ENCODE results near the gene CCL15.
"Not testable (repeated sequence)": the region's sequence is repeated elsewhere in the genome, so short reads cannot be mapped to it uniquely, and the experiment has no call there.

The CCL15 gene

GRCh38 chr17:36016555-36016954, 15.2 kb upstream of the CCL15 start:
- Histone ChIP-seq H3K9me3 (ENCODE audit: control insufficient read depth in 1 of 2, low read length in 2 of 2) (no peaks in the 10 kb centered on the region), H3K4me1 (ENCODE audit: control insufficient read depth in 1 of 2, insufficient read depth in 2 of 2, low read length in 2 of 2) (no peaks in the 10 kb centered on the region), H3K27me3 (ENCODE audit: control insufficient read depth in 1 of 2, insufficient read depth in 2 of 2, low read length in 2 of 2) (no peaks in the 10 kb centered on the region)

GRCh38 chr17:36015895-36016294, 14.5 kb upstream of the CCL15 start:
- not testable (repeated sequence) for H3K27ac ChIP-seq (ENCODE audit: low read depth, low read length); H3K4me1 ChIP-seq (ENCODE audit: control insufficient read depth in 1 of 2, insufficient read depth in 2 of 2, low read length in 2 of 2); H3K27me3 ChIP-seq (ENCODE audit: control insufficient read depth in 1 of 2, insufficient read depth in 2 of 2, low read length in 2 of 2); H3K9ac ChIP-seq (ENCODE audit: low read depth in 1 of 2, low read length in 2 of 2); H3K36me3 ChIP-seq (ENCODE audit: control insufficient read depth in 1 of 2, insufficient read depth in 2 of 2, low read length in 2 of 2); H3K4me3 ChIP-seq (ENCODE audit: low read depth in 1 of 2, low read length in 2 of 2); H3K9me3 ChIP-seq (ENCODE audit: control insufficient read depth in 1 of 2, low read length in 2 of 2)

More at GRCh38 chr17:36016555-36016954, 15.2 kb upstream of the CCL15 start:
- no peak overlapping the region for H3K27ac ChIP-seq (ENCODE audit: low read depth, low read length)
- H3K36me3 ChIP-seq (ENCODE audit: control insufficient read depth in 1 of 2, insufficient read depth in 2 of 2, low read length in 2 of 2) = no peaks in the 10 kb centered on the region
- H3K4me3 ChIP-seq (ENCODE audit: low read depth in 1 of 2, low read length in 2 of 2) = no peak overlapping the region
- H3K9ac ChIP-seq (ENCODE audit: low read depth in 1 of 2, low read length in 2 of 2) = no peak overlapping the region

GRCh38 chr17:36014946-36015345, 13.6 kb upstream of the CCL15 start:
- Histone ChIP-seq H3K27me3 (ENCODE audit: control insufficient read depth in 1 of 2, insufficient read depth in 2 of 2, low read length in 2 of 2) (no peaks in the 10 kb centered on the region), H3K36me3 (ENCODE audit: control insufficient read depth in 1 of 2, insufficient read depth in 2 of 2, low read length in 2 of 2) (no peaks in the 10 kb centered on the region)

GRCh38 chr17:36011201-36011600, 9.8 kb upstream of the CCL15 start:
- no peak overlapping the region for H3K4me3 ChIP-seq (ENCODE audit: low read depth in 1 of 2, low read length in 2 of 2)
- no peaks in the 10 kb centered on the region for H3K36me3 ChIP-seq (ENCODE audit: control insufficient read depth in 1 of 2, insufficient read depth in 2 of 2, low read length in 2 of 2)
- no peak overlapping the region for H3K9ac ChIP-seq (ENCODE audit: low read depth in 1 of 2, low read length in 2 of 2)
- H3K27ac ChIP-seq (ENCODE audit: low read depth, low read length) = no peak overlapping the region
- no peaks in the 10 kb centered on the region for H3K27me3 ChIP-seq (ENCODE audit: control insufficient read depth in 1 of 2, insufficient read depth in 2 of 2, low read length in 2 of 2)
- peaks cover 0 to 7% of the 10 kb centered on the region in 2 donors for H3K4me1 ChIP-seq (ENCODE audit: control insufficient read depth in 1 of 2, insufficient read depth in 2 of 2, low read length in 2 of 2)
- H3K9me3 ChIP-seq (ENCODE audit: control insufficient read depth in 1 of 2, low read length in 2 of 2) = peaks cover 5 to 6% of the 10 kb centered on the region in 2 donors

More at GRCh38 chr17:36014946-36015345, 13.6 kb upstream of the CCL15 start:
- H3K27ac ChIP-seq (ENCODE audit: low read depth, low read length) = no peak overlapping the region
- no peaks in the 10 kb centered on the region for H3K4me1 ChIP-seq (ENCODE audit: control insufficient read depth in 1 of 2, insufficient read depth in 2 of 2, low read length in 2 of 2)
- no peaks in the 10 kb centered on the region for H3K9me3 ChIP-seq (ENCODE audit: control insufficient read depth in 1 of 2, low read length in 2 of 2)
- H3K4me3 ChIP-seq (ENCODE audit: low read depth in 1 of 2, low read length in 2 of 2) = no peak overlapping the region
- H3K9ac ChIP-seq (ENCODE audit: low read depth in 1 of 2, low read length in 2 of 2) = no peak overlapping the region

- no peak overlapping the region for H3K27ac ChIP-seq (ENCODE audit: low read depth, low read length)
Observed at GRCh38 chr17:36008998-36009665, 7.8 kb upstream of the CCL15 start.

GRCh38 chr17:36004594-36005108, 3.3 kb upstream of the CCL15 start:
- Histone ChIP-seq H3K27me3 (ENCODE audit: control insufficient read depth in 1 of 2, insufficient read depth in 2 of 2, low read length in 2 of 2) (no peaks in the 10 kb centered on the region), H3K9ac (ENCODE audit: low read depth in 1 of 2, low read length in 2 of 2) (no peak overlapping the region), H3K9me3 (ENCODE audit: control insufficient read depth in 1 of 2, low read length in 2 of 2) (peaks cover 5 to 6% of the 10 kb centered on the region in 2 donors), H3K36me3 (ENCODE audit: control insufficient read depth in 1 of 2, insufficient read depth in 2 of 2, low read length in 2 of 2) (no peaks in the 10 kb centered on the region), H3K4me1 (ENCODE audit: control insufficient read depth in 1 of 2, insufficient read depth in 2 of 2, low read length in 2 of 2) (peaks cover 14 to 29% of the 10 kb centered on the region in 2 donors), H3K4me3 (ENCODE audit: low read depth in 1 of 2, low read length in 2 of 2) (no peak overlapping the region), H3K27ac (ENCODE audit: low read depth, low read length) (no peak overlapping the region)

More at GRCh38 chr17:36008998-36009665, 7.8 kb upstream of the CCL15 start:
- Histone ChIP-seq H3K27me3 (ENCODE audit: control insufficient read depth in 1 of 2, insufficient read depth in 2 of 2, low read length in 2 of 2) (no peaks in the 10 kb centered on the region), H3K4me1 (ENCODE audit: control insufficient read depth in 1 of 2, insufficient read depth in 2 of 2, low read length in 2 of 2) (peaks cover 2 to 18% of the 10 kb centered on the region in 2 donors), H3K4me3 (ENCODE audit: low read depth in 1 of 2, low read length in 2 of 2) (no peak overlapping the region), H3K9me3 (ENCODE audit: control insufficient read depth in 1 of 2, low read length in 2 of 2) (peaks cover 5 to 6% of the 10 kb centered on the region in 2 donors), H3K9ac (ENCODE audit: low read depth in 1 of 2, low read length in 2 of 2) (no peak overlapping the region), H3K36me3 (ENCODE audit: control insufficient read depth in 1 of 2, insufficient read depth in 2 of 2, low read length in 2 of 2) (no peaks in the 10 kb centered on the region)

GRCh38 chr17:36002631-36003030, 1.3 kb upstream of the CCL15 start:
- Histone ChIP-seq H3K36me3 (ENCODE audit: control insufficient read depth in 1 of 2, insufficient read depth in 2 of 2, low read length in 2 of 2) (peaks cover 0 to 12% of the 10 kb centered on the region in 2 donors), H3K27me3 (ENCODE audit: control insufficient read depth in 1 of 2, insufficient read depth in 2 of 2, low read length in 2 of 2) (no peaks in the 10 kb centered on the region), H3K27ac (ENCODE audit: low read depth, low read length) (no peak overlapping the region), H3K4me1 (ENCODE audit: control insufficient read depth in 1 of 2, insufficient read depth in 2 of 2, low read length in 2 of 2) (peaks cover 14 to 29% of the 10 kb centered on the region in 2 donors), H3K9ac (ENCODE audit: low read depth in 1 of 2, low read length in 2 of 2) (no peak overlapping the region), H3K4me3 (ENCODE audit: low read depth in 1 of 2, low read length in 2 of 2) (no peak overlapping the region), H3K9me3 (ENCODE audit: control insufficient read depth in 1 of 2, low read length in 2 of 2) (no peaks in the 10 kb centered on the region)

- no peaks in the 10 kb centered on the region for H3K9me3 ChIP-seq (ENCODE audit: control insufficient read depth in 1 of 2, low read length in 2 of 2)
- no peaks in the 10 kb centered on the region for H3K27me3 ChIP-seq (ENCODE audit: control insufficient read depth in 1 of 2, insufficient read depth in 2 of 2, low read length in 2 of 2)
- peaks cover 0 to 12% of the 10 kb centered on the region in 2 donors for H3K36me3 ChIP-seq (ENCODE audit: control insufficient read depth in 1 of 2, insufficient read depth in 2 of 2, low read length in 2 of 2)
- H3K4me1 ChIP-seq (ENCODE audit: control insufficient read depth in 1 of 2, insufficient read depth in 2 of 2, low read length in 2 of 2) = peaks cover 14 to 23% of the 10 kb centered on the region in 2 donors
- peak overlapping the region; percentile 48 for H3K9ac ChIP-seq (ENCODE audit: low read depth in 1 of 2, low read length in 2 of 2)
- peak overlapping the region; percentile 71 for H3K27ac ChIP-seq (ENCODE audit: low read depth, low read length)
- peak overlapping the region; percentile 64 to 70 for H3K4me3 ChIP-seq (ENCODE audit: low read depth in 1 of 2, low read length in 2 of 2)
Observed at GRCh38 chr17:36001862-36002603, 680 bp upstream of the CCL15 start.

GRCh38 chr17:36000732-36001109, 632 bp downstream of the CCL15 start:
- no peaks in the 10 kb centered on the region for H3K27me3 ChIP-seq (ENCODE audit: control insufficient read depth in 1 of 2, insufficient read depth in 2 of 2, low read length in 2 of 2)
- H3K4me1 ChIP-seq (ENCODE audit: control insufficient read depth in 1 of 2, insufficient read depth in 2 of 2, low read length in 2 of 2) = peaks cover 14 to 22% of the 10 kb centered on the region in 2 donors
- H3K36me3 ChIP-seq (ENCODE audit: control insufficient read depth in 1 of 2, insufficient read depth in 2 of 2, low read length in 2 of 2) = peaks cover 0 to 12% of the 10 kb centered on the region in 2 donors
- H3K27ac ChIP-seq (ENCODE audit: low read depth, low read length) = peak overlapping the region; percentile 71
- H3K9me3 ChIP-seq (ENCODE audit: control insufficient read depth in 1 of 2, low read length in 2 of 2) = no peaks in the 10 kb centered on the region
- peak overlapping the region; percentile 64 to 70 for H3K4me3 ChIP-seq (ENCODE audit: low read depth in 1 of 2, low read length in 2 of 2)
- peak overlapping the region; percentile 34 to 48 for H3K9ac ChIP-seq (ENCODE audit: low read depth in 1 of 2, low read length in 2 of 2)

- Histone ChIP-seq H3K4me1 (ENCODE audit: control insufficient read depth in 1 of 2, insufficient read depth in 2 of 2, low read length in 2 of 2) (peaks cover 8 to 10% of the 10 kb centered on the region in 2 donors), H3K27ac (ENCODE audit: low read depth, low read length) (no peak overlapping the region), H3K4me3 (ENCODE audit: low read depth in 1 of 2, low read length in 2 of 2) (no peak overlapping the region), H3K36me3 (ENCODE audit: control insufficient read depth in 1 of 2, insufficient read depth in 2 of 2, low read length in 2 of 2) (peaks cover 0 to 15% of the 10 kb centered on the region in 2 donors), H3K27me3 (ENCODE audit: control insufficient read depth in 1 of 2, insufficient read depth in 2 of 2, low read length in 2 of 2) (no peaks in the 10 kb centered on the region), H3K9me3 (ENCODE audit: control insufficient read depth in 1 of 2, low read length in 2 of 2) (peaks cover 0 to 5% of the 10 kb centered on the region in 2 donors), H3K9ac (ENCODE audit: low read depth in 1 of 2, low read length in 2 of 2) (no peak overlapping the region)
Observed at GRCh38 chr17:35998756-35999155, 2.6 kb downstream of the CCL15 start.

Data from duodenal mucosa (tissue), 2 donors.